ACC112 (cell line): ENCODE data around the gene SPP2.
A peak's percentile ranks its signal among the peaks of the same experiment; 100 is the strongest.

ENCODE experiments used
- H2AFZ ChIP-seq: fragments of 200-600 bp; sonication (generic); one replicate; pipeline ENCODE4 v1.6.0; 2017; ENCODE audit warnings: antibody characterized with exemption, low read length; ENCODE audit not compliant: unreplicated experiment
- H3K27ac ChIP-seq: fragments of 200-600 bp; sonication (generic); 2 replicates; pipeline ENCODE4 v1.5.1; 2014; ENCODE audit warnings: low read depth, mild to moderate bottlenecking, antibody characterized with exemption, low read length, moderate library complexity
- H3K27me3 ChIP-seq: fragments of 200-600 bp; sonication (generic); 2 replicates; pipeline ENCODE4 v1.6.1; 2014; ENCODE audit warnings: mild to moderate bottlenecking, antibody characterized with exemption, low read length, moderate library complexity, mixed read lengths; ENCODE audit not compliant: insufficient read depth
- H3K36me3 ChIP-seq: fragments of 200-600 bp; sonication (generic); 2 replicates; pipeline ENCODE4 v1.6.1; 2016; ENCODE audit warnings: mild to moderate bottlenecking, antibody characterized with exemption, low read length, moderate library complexity, mixed read lengths; ENCODE audit not compliant: insufficient read depth
- H3K4me1 ChIP-seq: fragments of 200-600 bp; sonication (generic); one replicate; pipeline ENCODE4 v1.6.1; 2016; ENCODE audit warnings: low read length, mixed read lengths; ENCODE audit not compliant: insufficient read depth, unreplicated experiment, control insufficient read depth
- H3K4me3 ChIP-seq: fragments of 200-600 bp; sonication (generic); 2 replicates; pipeline ENCODE4 v1.5.1; 2014; ENCODE audit warnings: mild to moderate bottlenecking, low read depth, low read length
- H3K79me2 ChIP-seq: fragments of 200-600 bp; sonication (generic); one replicate; pipeline ENCODE4 v1.6.0; 2016; ENCODE audit warnings: low read length; ENCODE audit not compliant: control insufficient read depth, unreplicated experiment, insufficient read depth

The SPP2 gene

DNA sequence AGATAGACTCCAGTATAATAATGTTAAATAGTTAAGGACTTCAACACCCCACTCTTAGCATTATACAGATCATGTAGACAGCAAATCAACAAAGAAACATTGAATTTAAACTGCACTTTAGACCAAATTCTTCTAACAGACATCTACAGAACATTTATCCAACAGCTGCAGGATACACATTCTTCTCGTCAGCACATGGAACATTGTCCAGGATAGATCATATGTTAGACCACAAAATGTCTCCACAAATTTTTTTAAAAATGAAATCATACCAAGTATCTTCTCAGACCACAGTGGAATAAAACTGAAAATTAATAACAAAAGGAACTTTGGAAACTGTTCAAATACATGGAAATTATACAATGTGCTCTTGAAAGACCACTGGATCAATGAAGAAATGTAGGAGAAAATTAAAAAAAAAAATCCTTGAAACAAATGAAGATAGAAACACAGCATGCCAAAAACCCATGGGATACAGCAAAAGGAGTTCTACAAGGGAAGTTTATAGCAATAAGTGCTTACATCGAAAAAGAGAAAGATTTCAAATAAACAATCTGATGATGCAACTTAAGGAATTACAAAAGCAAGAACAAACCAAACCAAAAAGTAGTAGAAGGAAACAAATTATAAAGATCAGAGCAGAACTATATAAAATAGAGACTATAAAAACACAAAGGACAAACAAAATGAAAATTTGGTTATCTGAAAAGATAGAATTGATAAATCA, 12.3 kb upstream of the SPP2 start:
- Histone ChIP-seq H3K4me3 (no peak overlapping the region), H2AFZ (no peak overlapping the region), H3K27me3 (peaks cover 12% of the 10 kb centered on the region), H3K27ac (no peak overlapping the region), H3K79me2 (no peaks in the 10 kb centered on the region), H3K36me3 (no peaks in the 10 kb centered on the region), H3K4me1 (peaks cover 2% of the 10 kb centered on the region)

DNA sequence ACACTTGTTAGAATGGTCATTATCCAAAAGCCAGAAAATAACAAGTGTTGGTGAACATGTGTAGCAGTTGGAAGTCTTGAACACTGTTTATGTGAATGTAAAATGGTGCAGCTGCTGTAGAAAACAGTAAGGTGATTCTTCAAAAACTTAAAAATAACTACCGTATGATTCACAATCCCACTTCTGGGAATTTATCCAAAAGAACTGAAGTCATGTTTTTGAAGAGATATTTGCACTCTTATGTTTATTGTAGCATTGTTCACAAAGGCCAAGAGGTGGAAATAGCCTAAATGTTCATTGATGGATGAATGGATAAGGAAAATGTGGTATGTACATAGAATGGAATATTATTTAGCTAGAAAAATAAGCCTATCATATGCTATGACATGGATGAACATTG, 6.3 kb upstream of the SPP2 start:
- Histone ChIP-seq H3K27me3 (no peaks in the 10 kb centered on the region), H3K4me3 (no peak overlapping the region), H2AFZ (no peak overlapping the region), H3K27ac (0 out of 2 replicates have a peak overlapping the region, but pooled peaks have one; percentile 3), H3K4me1 (peaks cover 8% of the 10 kb centered on the region), H3K79me2 (no peaks in the 10 kb centered on the region), H3K36me3 (no peaks in the 10 kb centered on the region)

- no peak overlapping the region for H3K4me3 ChIP-seq
- no peak overlapping the region for H3K27ac ChIP-seq
- H3K36me3 ChIP-seq: no peaks in the 10 kb centered on the region
- peaks cover 6% of the 10 kb centered on the region; the same call in 1 of the 2 replicates for H3K27me3 ChIP-seq
- H3K79me2 ChIP-seq: no peaks in the 10 kb centered on the region
- H3K4me1 ChIP-seq: peaks cover 13% of the 10 kb centered on the region
- H2AFZ ChIP-seq: no peak overlapping the region
Measured at GRCh38 chr2:234046521-234046920, 4.0 kb upstream of the SPP2 start.

DNA sequence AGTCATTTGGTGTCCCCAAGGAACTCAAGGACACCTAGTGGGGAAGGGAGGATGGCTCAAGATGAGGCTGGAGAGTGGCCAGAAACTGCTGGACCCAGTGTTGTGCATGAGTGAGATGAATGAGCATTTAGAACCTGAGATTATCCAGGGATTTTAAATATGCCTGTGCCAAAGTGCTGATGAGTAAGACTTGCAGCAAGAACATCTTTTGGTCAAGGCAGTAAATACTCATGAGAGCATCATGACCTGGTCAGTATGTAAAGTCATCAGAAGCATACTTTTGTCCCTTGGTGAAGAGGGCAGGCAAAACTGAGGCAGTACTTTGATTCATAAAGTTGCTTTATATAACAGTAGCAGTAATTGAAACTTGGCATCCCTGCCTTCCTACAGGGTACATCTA, 3.1 kb upstream of the SPP2 start:
- H3K27ac ChIP-seq: no peak overlapping the region
- no peaks in the 10 kb centered on the region for H3K36me3 ChIP-seq
- H3K27me3 ChIP-seq: peaks cover 6% of the 10 kb centered on the region; the same call in 1 of the 2 replicates
- peaks cover 18% of the 10 kb centered on the region for H3K4me1 ChIP-seq
- H3K4me3 ChIP-seq: no peak overlapping the region
- no peak overlapping the region for H2AFZ ChIP-seq
- H3K79me2 ChIP-seq: no peaks in the 10 kb centered on the region

DNA sequence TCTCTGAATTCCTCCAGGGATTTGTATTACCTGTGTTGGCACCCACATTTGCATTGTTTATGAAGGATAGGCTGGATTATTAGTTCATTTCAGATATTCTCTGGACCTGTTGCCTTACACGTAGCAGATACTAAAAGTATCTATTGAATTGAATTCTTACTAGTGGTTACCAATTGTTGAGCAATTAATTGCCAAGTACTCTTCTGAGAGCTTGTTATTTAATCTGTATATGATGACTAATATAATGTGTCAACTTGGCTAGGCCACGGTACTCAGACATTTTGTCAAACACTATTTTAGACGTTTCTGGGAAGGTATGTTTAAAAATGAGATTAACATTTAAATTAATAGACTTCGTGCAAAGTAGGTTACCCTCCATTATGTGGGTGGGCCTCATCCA, 2.5 kb upstream of the SPP2 start:
- Histone ChIP-seq H3K4me3 (no peak overlapping the region), H2AFZ (no peak overlapping the region), H3K79me2 (no peaks in the 10 kb centered on the region), H3K36me3 (no peaks in the 10 kb centered on the region), H3K27ac (no peak overlapping the region), H3K4me1 (peaks cover 18% of the 10 kb centered on the region), H3K27me3 (peaks cover 6% of the 10 kb centered on the region; the same call in 1 of the 2 replicates)

GRCh38 chr2:234051374-234052070, 1.0 kb downstream of the SPP2 start:
- no peaks in the 10 kb centered on the region for H3K36me3 ChIP-seq
- no peak overlapping the region for H3K27ac ChIP-seq
- peaks cover 9% of the 10 kb centered on the region for H3K4me1 ChIP-seq
- H3K27me3 ChIP-seq: peaks cover 9% of the 10 kb centered on the region; the same call in 1 of the 2 replicates
- H2AFZ ChIP-seq: no peak overlapping the region
- H3K4me3 ChIP-seq: no peak overlapping the region
- H3K79me2 ChIP-seq: no peaks in the 10 kb centered on the region

DNA sequence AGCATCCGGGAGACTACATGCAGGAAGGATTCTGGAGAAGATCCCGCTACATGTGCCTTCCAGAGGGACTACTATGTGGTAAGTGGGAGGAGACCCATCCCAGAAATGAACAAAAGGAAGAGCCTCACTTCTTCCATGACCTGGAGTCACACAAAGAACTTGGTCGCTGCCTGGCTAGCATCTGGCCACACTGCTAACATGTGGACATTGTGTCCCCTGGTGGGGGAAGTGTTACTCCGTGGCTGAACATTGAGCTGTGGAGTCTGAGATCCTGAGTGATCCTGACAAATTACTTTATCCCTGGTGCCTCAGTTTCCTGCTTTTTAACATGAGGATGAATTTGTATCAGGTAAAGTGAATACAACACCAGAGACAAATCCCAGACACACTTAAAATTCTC, 8.4 kb downstream of the SPP2 start:
- Histone ChIP-seq H3K27ac (no peak overlapping the region), H3K27me3 (peaks cover 24% of the 10 kb centered on the region; the same call in 1 of the 2 replicates), H2AFZ (no peak overlapping the region), H3K36me3 (no peaks in the 10 kb centered on the region), H3K4me3 (no peak overlapping the region), H3K4me1 (no peaks in the 10 kb centered on the region), H3K79me2 (no peaks in the 10 kb centered on the region)

DNA sequence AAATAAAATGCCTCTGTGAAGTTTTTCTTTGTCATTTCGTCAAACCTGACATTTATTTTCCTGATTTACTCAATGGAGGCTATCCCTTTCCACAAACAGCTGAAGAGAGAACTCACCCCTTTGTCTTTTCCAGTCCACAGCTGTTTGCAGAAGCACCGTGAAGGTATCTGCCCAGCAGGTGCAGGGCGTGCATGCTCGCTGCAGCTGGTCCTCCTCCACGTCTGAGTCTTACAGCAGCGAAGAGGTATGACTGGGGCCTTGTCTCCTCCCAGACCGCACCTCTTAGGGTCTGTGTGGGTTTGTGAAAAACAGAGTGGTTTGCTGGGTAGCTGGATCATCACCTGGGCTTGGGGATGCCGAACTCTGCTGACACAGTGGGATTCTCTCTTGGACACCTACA, 9.7 kb downstream of the SPP2 start:
- H3K27ac ChIP-seq: no peak overlapping the region
- no peak overlapping the region for H2AFZ ChIP-seq
- no peaks in the 10 kb centered on the region for H3K4me1 ChIP-seq
- no peak overlapping the region for H3K4me3 ChIP-seq
- H3K36me3 ChIP-seq: no peaks in the 10 kb centered on the region
- peaks cover 31% of the 10 kb centered on the region; the same call in 1 of the 2 replicates for H3K27me3 ChIP-seq
- H3K79me2 ChIP-seq: no peaks in the 10 kb centered on the region

DNA sequence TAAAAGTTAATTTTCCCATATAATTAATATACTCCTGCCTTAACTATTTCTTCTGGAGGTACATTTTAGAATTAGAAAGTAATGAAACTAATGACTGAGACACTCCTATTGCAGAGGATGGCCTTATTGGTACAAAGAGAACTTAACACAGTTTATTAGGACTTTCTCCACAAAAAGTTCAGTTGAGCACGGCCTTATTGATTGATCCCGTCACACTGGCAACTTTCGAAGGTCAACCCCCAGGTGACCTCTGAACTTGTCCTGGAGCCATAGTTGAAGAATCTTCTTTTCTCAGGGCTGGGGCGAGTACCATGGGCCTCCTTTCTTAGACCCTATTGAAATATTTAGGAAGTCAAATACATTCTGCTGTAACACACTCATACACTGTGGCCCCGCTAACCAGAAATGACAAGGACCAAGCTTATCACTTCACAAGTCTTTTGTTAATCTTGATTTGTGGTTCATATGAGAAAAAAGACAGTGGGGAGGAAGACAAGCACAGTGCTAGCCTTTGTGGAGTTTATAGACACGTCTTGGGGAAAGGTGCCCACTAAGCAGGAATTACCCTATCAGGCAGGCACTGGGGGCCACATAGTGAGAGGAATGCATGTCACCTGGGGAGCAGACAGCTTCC, 11.2 kb downstream of the SPP2 start:
- H3K27me3 ChIP-seq: peaks cover 36% of the 10 kb centered on the region; the same call in 1 of the 2 replicates
- no peaks in the 10 kb centered on the region for H3K36me3 ChIP-seq
- no peak overlapping the region for H3K4me3 ChIP-seq
- H3K4me1 ChIP-seq: no peaks in the 10 kb centered on the region
- H3K27ac ChIP-seq: no peak overlapping the region
- H2AFZ ChIP-seq: no peak overlapping the region
- H3K79me2 ChIP-seq: no peaks in the 10 kb centered on the region

GRCh38 chr2:234066587-234066986, 16.1 kb downstream of the SPP2 start:
- no peaks in the 10 kb centered on the region for H3K79me2 ChIP-seq
- no peaks in the 10 kb centered on the region for H3K4me1 ChIP-seq
- H3K36me3 ChIP-seq: no peaks in the 10 kb centered on the region
- H3K27me3 ChIP-seq: peaks cover 18% of the 10 kb centered on the region
- H3K27ac ChIP-seq: no peak overlapping the region
- H2AFZ ChIP-seq: no peak overlapping the region
- H3K4me3 ChIP-seq: no peak overlapping the region
